Measurements from ENCODE around the gene ABRACL. TPM values are rescaled to one million over a fixed set of nuclear protein-coding genes. Genes with fewer than 3 reads are reported as not detected.
"Not testable (repeated sequence)": the region's sequence is repeated elsewhere in the genome, so short reads cannot be mapped to it uniquely, and the experiment has no call there.

Gene ABRACL
- total and polyA plus RNA-seq, 2 of the 4 experiments (the other 2 are of a cell fraction) = 16.0 to 27.9 TPM

GRCh38 chr6:139050131-139050769 lies 21.7 kb downstream of the ABRACL start:
- H3K9ac ChIP-seq (ENCODE audit: low read depth, low read length); H3K36me3 ChIP-seq (ENCODE audit: control insufficient read depth, insufficient read depth, low read length); H3K4me2 ChIP-seq (ENCODE audit: low read depth, low read length); BruUV-seq (replicated peaks); H2BK20ac ChIP-seq (ENCODE audit: low read depth, low read length); H3K56ac ChIP-seq (ENCODE audit: extremely low read depth, insufficient read depth, low read length); intact Hi-C loops (cut with micrococcal nuclease); ATAC-seq (ENCODE audit: low read depth); H3K79me1 ChIP-seq (ENCODE audit: low read depth in 1 of 2, low read length in 2 of 2); H4K91ac ChIP-seq (ENCODE audit: insufficient read depth, low read depth, low read length); H3K9me3 ChIP-seq (ENCODE audit: control insufficient read depth, insufficient read depth, low read length); H3K14ac ChIP-seq (replicated peaks; ENCODE audit: low read depth, low read length); H4K20me1 ChIP-seq (ENCODE audit: insufficient read depth, low read length); dilution Hi-C loops (cut with HindIII; ENCODE audit: low sequenced_read_pairs, unreplicated experiment); H2BK5ac ChIP-seq (ENCODE audit: low read depth, low read length, poor library complexity, severe bottlenecking); H2AK9ac ChIP-seq (replicated peaks; ENCODE audit: low read depth, low read length, poor library complexity); H2AFZ ChIP-seq (replicated peaks; ENCODE audit: low read length, poor library complexity); H3K18ac ChIP-seq (ENCODE audit: low read depth, low read length); H4K8ac ChIP-seq (ENCODE audit: low read depth in 2 of 2, low read length in 2 of 2); H2AK5ac ChIP-seq (ENCODE audit: low read depth, low read length); H2BK120ac ChIP-seq (ENCODE audit: low read depth, low read length); H3K4me3 ChIP-seq (ENCODE audit: insufficient read depth, low read depth, low read length); H3K27ac ChIP-seq (ENCODE audit: insufficient read depth, low read length); H3K23ac ChIP-seq (ENCODE audit: low read depth, low read length); H4K5ac ChIP-seq (ENCODE audit: low read depth, low read length); POLR2A ChIA-PET (ENCODE audit: unreplicated experiment); H3K4ac ChIP-seq (ENCODE audit: low read depth, low read length); H3K9me1 ChIP-seq (ENCODE audit: insufficient read depth, low read length); in situ Hi-C loops (cut with MboI; ENCODE audit: low sequenced_read_pairs); DNase-seq; CTCF ChIA-PET; H2BK15ac ChIP-seq (ENCODE audit: low read depth, low read length); H3K4me1 ChIP-seq (ENCODE audit: control insufficient read depth, insufficient read depth, low read length): not testable (repeated sequence)
- WGBS, 2 experiments (ENCODE audit: extremely low coverage in 2 of 2, insufficient read length in 1 of 2) = no CpG with 5 or more reads among the region's 5 CpGs
- H3K27me3 ChIP-seq (ENCODE audit: control insufficient read depth, insufficient read depth, low read length) = peaks cover 18% of the 10 kb centered on the region

All from IMR-90 (cell line).